H9 (cell line): ENCODE data around the gene HAPLN2. TPM values are rescaled to one million over a fixed set of nuclear protein-coding genes. Genes with fewer than 3 reads are reported as not detected.

Source experiments
- DNase-seq: peaks from one replicate; pipeline ENCODE4 v3.0.0-alpha.2; 2017
- H2AFZ ChIP-seq: one replicate; pipeline ENCODE4 v1.6.1; 2013; ENCODE audit warnings: mild to moderate bottlenecking, low read length, control low read depth, moderate library complexity
- H2AK5ac ChIP-seq: 2 replicates; pipeline ENCODE4 v1.6.1; 2013; ENCODE audit warnings: low read length, control low read depth, mixed read lengths; ENCODE audit not compliant: insufficient read length
- H2BK120ac ChIP-seq: one replicate; pipeline ENCODE4 v1.6.1; 2013; ENCODE audit warnings: low read depth, mild to moderate bottlenecking, low read length, control low read depth, inconsistent platforms; ENCODE audit not compliant: poor library complexity, severe bottlenecking
- H2BK12ac ChIP-seq: 2 replicates; pipeline ENCODE4 v1.6.1; 2013; ENCODE audit warnings: low read length, control low read depth, mixed read lengths, low read depth; ENCODE audit not compliant: insufficient read length
- H2BK15ac ChIP-seq: 2 replicates; pipeline ENCODE4 v1.6.1; 2013; ENCODE audit warnings: low read depth, low read length, control low read depth
- H2BK20ac ChIP-seq: one replicate; pipeline ENCODE4 v1.6.1; 2013; ENCODE audit warnings: low read depth, mild to moderate bottlenecking, low read length, control low read depth, inconsistent platforms; ENCODE audit not compliant: poor library complexity, severe bottlenecking
- H2BK5ac ChIP-seq: 2 replicates; pipeline ENCODE4 v1.6.1; 2013; ENCODE audit warnings: low read length, control low read depth, mixed read lengths; ENCODE audit not compliant: insufficient read length
- H3K14ac ChIP-seq: 2 replicates; pipeline ENCODE4 v1.6.1; 2013; ENCODE audit warnings: low read length, control low read depth; ENCODE audit not compliant: insufficient read depth
- H3K18ac ChIP-seq: 2 replicates; pipeline ENCODE4 v1.6.1; 2013; ENCODE audit warnings: low read depth, mild to moderate bottlenecking, mixed read lengths, low read length, control low read depth; ENCODE audit not compliant: insufficient read length
- H3K23ac ChIP-seq: 2 replicates; pipeline ENCODE4 v1.6.1; 2013; ENCODE audit warnings: low read length, control low read depth, mixed read lengths, low read depth; ENCODE audit not compliant: insufficient read length
- H3K23me2 ChIP-seq: 2 replicates; pipeline ENCODE4 v1.6.1; 2013; ENCODE audit warnings: low read depth, mild to moderate bottlenecking, mixed read lengths, low read length, control low read depth; ENCODE audit not compliant: insufficient read length, poor library complexity, severe bottlenecking
- H3K27ac ChIP-seq: 2 replicates; pipeline ENCODE4 v1.5.1; 2013; ENCODE audit warnings: low read length, control low read depth, mixed read lengths, low read depth; ENCODE audit not compliant: insufficient read length
- H3K27me3 ChIP-seq: 2 replicates; pipeline ENCODE4 v1.6.1; 2013; ENCODE audit warnings: low read length, control low read depth, inconsistent platforms; ENCODE audit not compliant: insufficient read depth
- H3K4ac ChIP-seq: 2 replicates; pipeline ENCODE4 v1.6.1; 2013; ENCODE audit warnings: low read depth, mild to moderate bottlenecking, control low read depth, inconsistent platforms, low read length, moderate library complexity
- H3K4me1 ChIP-seq: 2 replicates; pipeline ENCODE4 v1.6.1; 2013; ENCODE audit warnings: low read length, control low read depth, inconsistent platforms; ENCODE audit not compliant: insufficient read depth
- H3K4me2 ChIP-seq: 2 replicates; pipeline ENCODE4 v1.6.1; 2013; ENCODE audit warnings: low read length, control low read depth, mixed read lengths; ENCODE audit not compliant: insufficient read length, insufficient read depth
- H3K56ac ChIP-seq: 2 replicates; pipeline ENCODE4 v1.6.1; 2013; ENCODE audit warnings: low read depth, mild to moderate bottlenecking, mixed read lengths, low read length, control low read depth; ENCODE audit not compliant: insufficient read length
- H3K79me1 ChIP-seq: 2 replicates; pipeline ENCODE4 v1.6.1; 2013; ENCODE audit warnings: low read depth, mild to moderate bottlenecking, moderate library complexity, low read length, control low read depth, inconsistent platforms; ENCODE audit not compliant: insufficient read depth, poor library complexity, severe bottlenecking
- H3K79me2 ChIP-seq: 2 replicates; pipeline ENCODE4 v1.6.1; 2013; ENCODE audit warnings: low read length, control low read depth, inconsistent platforms; ENCODE audit not compliant: insufficient read depth
- H3K9ac ChIP-seq: 2 replicates; pipeline ENCODE4 v1.6.1; 2013; ENCODE audit warnings: low read length, control low read depth, mixed read lengths; ENCODE audit not compliant: insufficient read length; ENCODE audit errors: extremely low read depth
- H3K9me3 ChIP-seq: one replicate; pipeline ENCODE4 v1.6.1; 2013; ENCODE audit warnings: low read depth, low read length, inconsistent platforms; ENCODE audit not compliant: control insufficient read depth
- H3T11ph ChIP-seq: one replicate; pipeline ENCODE4 v1.6.1; 2013; ENCODE audit warnings: mild to moderate bottlenecking, low read length, control low read depth, inconsistent platforms
- H4K20me1 ChIP-seq: one replicate; pipeline ENCODE4 v1.6.1; 2013; ENCODE audit not compliant: control insufficient read depth, insufficient read length, insufficient read depth
- H4K5ac ChIP-seq: 2 replicates; pipeline ENCODE4 v1.6.1; 2013; ENCODE audit warnings: low read depth, mild to moderate bottlenecking, mixed read lengths, low read length, control low read depth; ENCODE audit not compliant: insufficient read length
- H4K8ac ChIP-seq: replicated peaks from 2 replicates; pipeline ENCODE4 v1.6.1; 2013; ENCODE audit warnings: low read length, control low read depth, mixed read lengths, low read depth; ENCODE audit not compliant: insufficient read length
- H4K91ac ChIP-seq: 2 replicates; pipeline ENCODE4 v1.6.1; 2013; ENCODE audit warnings: low read depth, mild to moderate bottlenecking, moderate library complexity, mixed read lengths, low read length, control low read depth; ENCODE audit not compliant: insufficient read length
- H3K27ac Mint-ChIP-seq, 3 experiments: 2 replicates in 2 of 3; 3 replicates in 1 of 3; pipeline ENCODE4 v1.8.0; 2020 to 2021; ENCODE audit warnings: mixed read lengths in 3 of 3, mild to moderate bottlenecking in 1 of 3, moderate library complexity in 1 of 3
- H3K27me3 Mint-ChIP-seq: 2 replicates; pipeline ENCODE4 v1.8.0; 2021; ENCODE audit warnings: low read depth, mild to moderate bottlenecking, moderate library complexity, mixed read lengths
- H3K36me3 Mint-ChIP-seq, 3 experiments: 2 replicates in 2 of 3; 3 replicates in 1 of 3; pipeline ENCODE4 v1.8.0; 2020 to 2021; ENCODE audit warnings: low read depth in 3 of 3, mixed read lengths in 3 of 3; ENCODE audit not compliant: insufficient read depth in 1 of 3
- H3K4me1 Mint-ChIP-seq, 2 experiments: 2 replicates each; pipeline ENCODE4 v1.8.0; 2020; ENCODE audit warnings: mixed read lengths in 2 of 2
- H3K4me3 Mint-ChIP-seq, 2 experiments: 2 replicates in 1 of 2; 3 replicates in 1 of 2; pipeline ENCODE4 v1.8.0; 2020 to 2021; ENCODE audit warnings: mild to moderate bottlenecking in 2 of 2, mixed read lengths in 2 of 2, moderate library complexity in 1 of 2
- H3K9me3 Mint-ChIP-seq, 2 experiments: 2 replicates in 1 of 2; 3 replicates in 1 of 2; pipeline ENCODE4 v1.8.0; 2020; ENCODE audit warnings: mild to moderate bottlenecking in 2 of 2, mixed read lengths in 2 of 2, moderate library complexity in 1 of 2
- WGBS: extraction: QIAGEN DNeasy Blood & Tissue Kit; methylation state at CpG from one replicate; pipeline ENCODE4 v1.1.7; 2013; ENCODE audit warnings: missing lambda C conversion rate, low lambda C conversion rate, mixed read lengths; ENCODE audit not compliant: insufficient read length; ENCODE audit errors: extremely low coverage; 5-methylcytosine and 5-hydroxymethylcytosine counted together
- total RNA-seq: library from RNA; stranded (reverse); gene quantifications from 2 replicates; pipeline ENCODE4 v1.2.1, GENCODE V29; 2021
- TF ChIP-seq, protein P1 (sequence below): fragments of 200-600 bp; sonication (generic); conservative IDR thresholded peaks from 3 replicates; pipeline ENCODE4 v1.8.0; 2021; ENCODE audit warnings: antibody characterized with exemption, mild to moderate bottlenecking

The HAPLN2 gene
- total RNA-seq, 1 experiment from 2014 or later: 0.46 TPM

DNA sequence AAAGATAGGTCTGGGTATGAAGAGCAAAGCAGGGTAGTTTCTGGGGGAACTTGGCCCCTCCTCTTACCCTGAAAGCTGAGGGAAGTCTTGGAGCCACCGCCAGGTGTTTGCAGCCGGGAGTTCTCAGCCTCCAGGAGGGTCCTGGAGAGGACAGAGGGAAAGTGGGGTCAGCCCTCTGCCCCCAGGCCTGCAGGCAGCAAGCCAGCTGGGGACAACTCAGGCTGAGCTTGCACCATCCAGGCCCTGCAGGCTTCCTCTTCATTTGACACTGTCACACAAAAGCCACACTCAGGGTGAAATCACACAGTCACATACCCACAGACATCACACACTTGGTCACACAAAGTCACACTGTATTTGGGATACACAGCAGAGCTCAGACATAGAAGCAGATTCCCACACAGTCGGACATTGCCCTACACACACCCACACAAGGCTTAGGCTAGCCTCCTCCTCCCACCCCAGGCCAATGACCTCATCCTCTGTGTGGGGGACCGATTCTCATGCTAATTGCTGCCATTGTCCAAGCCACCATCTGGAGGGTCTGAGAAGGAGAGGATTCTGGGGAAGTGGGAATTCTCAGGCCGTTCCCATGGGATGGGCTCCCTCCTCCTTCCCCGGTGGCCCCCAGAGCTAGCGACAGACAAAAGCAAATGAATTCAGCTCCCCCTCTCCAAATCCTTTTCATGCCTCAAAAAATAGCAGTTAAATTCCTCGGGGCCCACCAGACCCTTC lies 54.3 kb downstream of the HAPLN2 start:
- H3K79me1 ChIP-seq: peaks cover 8% of the 10 kb centered on the region
- no peak overlapping the region for H3K23ac ChIP-seq
- H3K27ac Mint-ChIP-seq: peak overlapping the region; percentile 99 to 100 (median 100)
- H3K9me3 Mint-ChIP-seq: peaks cover 2 to 3% of the 10 kb centered on the region in 2 experiments; a peak in 3 of 5 replicates
- peak overlapping the region; percentile 1 for H3T11ph ChIP-seq
- H3K56ac ChIP-seq: no peak overlapping the region
- peak overlapping the region; percentile 57 for H3K9ac ChIP-seq
- H2AFZ ChIP-seq: no peak overlapping the region
- peaks cover 35 to 48% (median 38%) of the 10 kb centered on the region in 3 experiments for H3K36me3 Mint-ChIP-seq
- H3K27me3 Mint-ChIP-seq: peaks cover 8% of the 10 kb centered on the region
- TF ChIP-seq, protein P1, sequence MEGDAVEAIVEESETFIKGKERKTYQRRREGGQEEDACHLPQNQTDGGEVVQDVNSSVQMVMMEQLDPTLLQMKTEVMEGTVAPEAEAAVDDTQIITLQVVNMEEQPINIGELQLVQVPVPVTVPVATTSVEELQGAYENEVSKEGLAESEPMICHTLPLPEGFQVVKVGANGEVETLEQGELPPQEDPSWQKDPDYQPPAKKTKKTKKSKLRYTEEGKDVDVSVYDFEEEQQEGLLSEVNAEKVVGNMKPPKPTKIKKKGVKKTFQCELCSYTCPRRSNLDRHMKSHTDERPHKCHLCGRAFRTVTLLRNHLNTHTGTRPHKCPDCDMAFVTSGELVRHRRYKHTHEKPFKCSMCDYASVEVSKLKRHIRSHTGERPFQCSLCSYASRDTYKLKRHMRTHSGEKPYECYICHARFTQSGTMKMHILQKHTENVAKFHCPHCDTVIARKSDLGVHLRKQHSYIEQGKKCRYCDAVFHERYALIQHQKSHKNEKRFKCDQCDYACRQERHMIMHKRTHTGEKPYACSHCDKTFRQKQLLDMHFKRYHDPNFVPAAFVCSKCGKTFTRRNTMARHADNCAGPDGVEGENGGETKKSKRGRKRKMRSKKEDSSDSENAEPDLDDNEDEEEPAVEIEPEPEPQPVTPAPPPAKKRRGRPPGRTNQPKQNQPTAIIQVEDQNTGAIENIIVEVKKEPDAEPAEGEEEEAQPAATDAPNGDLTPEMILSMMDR: no peak
- no peaks in the 10 kb centered on the region for H3K9me3 ChIP-seq
- H3K27ac ChIP-seq: peak overlapping the region; percentile 69
- H3K23me2 ChIP-seq: peaks cover 12% of the 10 kb centered on the region
- peak overlapping the region; percentile 21 for H4K8ac ChIP-seq
- H2BK5ac ChIP-seq: peak overlapping the region; percentile 43
- peak overlapping the region; percentile 49 for H2BK120ac ChIP-seq
- H3K79me2 ChIP-seq: peaks cover 4% of the 10 kb centered on the region; the same call in 1 of the 2 replicates
- peak; percentile 97 for DNase-seq
- peak overlapping the region; percentile 80 for H3K4me2 ChIP-seq
- H2BK12ac ChIP-seq: peak overlapping the region; percentile 94
- H3K14ac ChIP-seq: peak overlapping the region; percentile 87
- peaks cover 74 to 83% of the 10 kb centered on the region in 2 experiments for H3K4me1 Mint-ChIP-seq
- peak overlapping the region; percentile 70; the same call in 1 of the 2 replicates for H2BK15ac ChIP-seq
- no peaks in the 10 kb centered on the region for H3K27me3 ChIP-seq
- H3K4me1 ChIP-seq: peaks cover 26% of the 10 kb centered on the region; the same call in 1 of the 2 replicates
- H2AK5ac ChIP-seq: peak overlapping the region; percentile 43
- H3K4ac ChIP-seq: peak overlapping the region; percentile 31
- peak overlapping the region; percentile 72 to 86 for H3K4me3 Mint-ChIP-seq
- peak overlapping the region; percentile 93 for H4K91ac ChIP-seq
- H3K18ac ChIP-seq: peak overlapping the region; percentile 92
- no CpG with 5 or more reads among the region's 8 CpGs for whole genome bisulfite sequencing
- H2BK20ac ChIP-seq: no peak overlapping the region
- H4K20me1 ChIP-seq: no peaks in the 10 kb centered on the region
- peak overlapping the region; percentile 94 for H4K5ac ChIP-seq

Other genes starting within 250 kb of the HAPLN2 start
- gene MEF2D, start 118.6 kb upstream of the HAPLN2 start, total RNA-seq: 18.7 and 20.8 TPM in 2 replicates
- 24.5 and 24.7 TPM in 2 replicates for gene IQGAP3, start 46.9 kb upstream of the HAPLN2 start, total RNA-seq
- 0.26 TPM in 1 of 2 replicates, not detected in the other for gene TTC24, start 39.7 kb upstream of the HAPLN2 start, total RNA-seq
- 96.6 and 100 TPM in 2 replicates for gene NAXE, start 27.6 kb upstream of the HAPLN2 start, total RNA-seq
- 64.6 and 71.7 TPM in 2 replicates for gene GPATCH4, start 17.9 kb upstream of the HAPLN2 start, total RNA-seq
- gene BCAN, start 22.7 kb downstream of the HAPLN2 start, total RNA-seq: 0.88 and 1.2 TPM in 2 replicates
- 167 and 168 TPM in 2 replicates for gene NES, start 58.0 kb downstream of the HAPLN2 start, total RNA-seq
- 180 and 184 TPM in 2 replicates for gene CRABP2, start 86.2 kb downstream of the HAPLN2 start, total RNA-seq
- 24.4 and 26.2 TPM in 2 replicates for gene METTL25B, start 109.1 kb downstream of the HAPLN2 start, total RNA-seq
- 52.4 and 57.6 TPM in 2 replicates for gene ISG20L2, start 109.4 kb downstream of the HAPLN2 start, total RNA-seq
- gene MRPL24, start 121.7 kb downstream of the HAPLN2 start, total RNA-seq: 27.3 and 29.0 TPM in 2 replicates
- 308 and 310 TPM in 2 replicates for gene HDGF, start 132.3 kb downstream of the HAPLN2 start, total RNA-seq
- gene PRCC, start 148.1 kb downstream of the HAPLN2 start, total RNA-seq: 129 TPM in 2 replicates
- gene SH2D2A, start 197.4 kb downstream of the HAPLN2 start, total RNA-seq: 2.0 and 2.5 TPM in 2 replicates
- not detected in 2 replicates for gene INSRR, start 239.7 kb downstream of the HAPLN2 start, total RNA-seq
- gene NTRK1, start 241.4 kb downstream of the HAPLN2 start, total RNA-seq: 0.13 and 0.24 TPM in 2 replicates